IPS DF 4.7 (cell line): Measurements from ENCODE around the gene CIDEC.
"Not testable (repeated sequence)": the region's sequence is repeated elsewhere in the genome, so short reads cannot be mapped to it uniquely, and the experiment has no call there.

ENCODE experiments used
- DNase-seq: peaks from one replicate; pipeline ENCODE4 v3.0.0-alpha.2; 2013; ENCODE audit warnings: low spot score; ENCODE audit errors: extremely low read depth

The CIDEC gene

DNA sequence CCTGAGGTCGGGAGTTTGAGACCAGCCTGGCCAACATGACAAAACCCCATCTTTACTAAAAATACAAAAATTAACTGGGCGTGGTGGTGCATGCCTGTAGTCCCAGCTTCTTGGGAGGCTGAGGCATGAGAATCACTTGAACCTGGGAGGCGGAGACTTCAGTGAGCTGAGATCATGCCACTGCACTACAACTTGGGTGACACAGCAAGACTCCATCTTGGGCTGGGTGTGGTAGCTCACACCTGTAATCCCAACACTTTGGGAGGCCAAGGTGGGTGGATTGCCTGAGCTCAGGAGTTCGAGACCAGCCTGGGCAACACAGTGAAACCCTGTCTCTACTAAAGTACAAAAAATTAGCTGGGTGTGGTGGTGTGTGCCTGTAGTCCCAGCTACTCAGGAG, 3.8 kb downstream of the CIDEC start:
- DNase-seq = not testable (repeated sequence)

GRCh38 chr3:9875448-9875847, 4.6 kb downstream of the CIDEC start:
- DNase-seq = no peak

- DNase-seq = not testable (repeated sequence)
Measured at GRCh38 chr3:9872067-9872466, 8.0 kb downstream of the CIDEC start.

DNA sequence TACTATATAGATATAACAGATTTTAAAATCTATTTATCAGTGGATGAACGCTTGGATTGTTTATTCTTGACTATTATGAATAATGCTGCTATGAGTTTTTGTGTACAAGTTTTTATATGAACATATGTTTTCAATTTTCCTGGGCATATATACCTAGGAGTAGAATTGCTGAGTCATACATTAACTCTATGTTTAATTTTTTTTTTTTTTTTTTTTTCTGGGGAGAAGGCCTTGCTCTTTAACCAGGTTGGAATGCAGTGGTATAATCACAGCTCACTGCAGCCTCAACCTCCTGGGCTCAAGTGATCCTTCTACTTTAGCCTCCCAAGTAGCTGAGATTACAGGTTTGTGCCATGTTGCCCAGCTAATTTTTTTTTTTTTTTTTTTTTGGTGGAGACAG, 9.1 kb downstream of the CIDEC start:
- no peak for DNase-seq

- DNase-seq = no peak
Measured at GRCh38 chr3:9869955-9870354, 10.1 kb downstream of the CIDEC start.

- no peak for DNase-seq
Measured at GRCh38 chr3:9867106-9867505, 12.9 kb downstream of the CIDEC start.

DNA sequence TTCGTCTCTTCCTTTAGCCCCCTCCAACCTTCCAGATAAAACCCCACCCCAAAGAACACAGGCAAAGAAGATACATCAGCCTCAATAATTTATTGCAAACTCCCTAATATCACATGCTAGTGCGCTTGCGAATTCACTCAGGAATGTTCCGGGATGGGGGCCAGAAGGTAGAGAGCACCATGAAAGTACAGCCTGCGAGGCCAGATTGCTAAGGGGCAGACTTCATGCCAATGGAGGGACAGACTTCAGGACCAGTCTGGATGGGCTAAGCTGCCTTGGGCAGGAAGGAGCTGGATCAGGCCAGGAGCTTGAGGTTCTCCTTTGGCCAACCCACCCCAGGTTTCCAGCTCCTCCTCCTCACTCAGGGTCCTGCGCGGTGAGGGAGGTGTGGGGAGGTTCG, 13.4 kb downstream of the CIDEC start:
- no peak for DNase-seq

- DNase-seq = not testable (repeated sequence)
Measured at GRCh38 chr3:9865125-9865637, 14.9 kb downstream of the CIDEC start.

DNA sequence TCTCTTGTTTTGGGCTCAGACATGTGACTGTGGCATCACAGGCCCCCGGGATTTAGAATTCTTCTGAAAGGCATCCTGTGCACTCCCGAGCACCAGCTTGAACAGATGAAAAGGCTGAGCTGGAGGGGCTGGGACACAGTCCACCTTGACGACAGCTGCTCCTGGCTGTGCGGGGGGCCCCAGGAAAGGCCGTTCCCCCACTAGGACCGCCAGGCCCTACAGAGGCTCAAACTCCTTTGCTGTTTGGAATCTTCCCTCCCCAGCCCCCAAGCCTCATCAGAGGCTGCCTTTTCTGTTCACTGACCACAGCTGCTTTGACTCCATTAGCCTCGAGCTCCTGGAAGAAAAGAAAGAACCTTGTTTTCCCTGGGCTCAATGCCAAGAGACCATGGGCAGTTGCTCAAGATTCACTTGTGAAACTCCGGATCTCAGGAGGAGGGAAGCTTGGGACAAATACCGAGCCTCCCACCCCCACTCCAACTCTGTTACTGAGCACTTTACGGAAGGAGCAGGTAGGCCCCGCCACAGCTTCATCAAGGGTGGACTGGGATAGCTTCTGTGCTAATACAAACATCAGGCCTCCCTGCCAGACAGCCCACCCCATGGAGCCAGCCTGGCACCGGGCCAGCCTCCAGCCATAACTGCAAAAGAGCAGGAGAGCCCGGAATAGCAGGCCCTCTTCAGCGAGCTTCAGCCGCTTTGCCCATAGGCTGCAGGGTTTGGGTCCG, 15.7 kb downstream of the CIDEC start:
- no peak for DNase-seq

DNA sequence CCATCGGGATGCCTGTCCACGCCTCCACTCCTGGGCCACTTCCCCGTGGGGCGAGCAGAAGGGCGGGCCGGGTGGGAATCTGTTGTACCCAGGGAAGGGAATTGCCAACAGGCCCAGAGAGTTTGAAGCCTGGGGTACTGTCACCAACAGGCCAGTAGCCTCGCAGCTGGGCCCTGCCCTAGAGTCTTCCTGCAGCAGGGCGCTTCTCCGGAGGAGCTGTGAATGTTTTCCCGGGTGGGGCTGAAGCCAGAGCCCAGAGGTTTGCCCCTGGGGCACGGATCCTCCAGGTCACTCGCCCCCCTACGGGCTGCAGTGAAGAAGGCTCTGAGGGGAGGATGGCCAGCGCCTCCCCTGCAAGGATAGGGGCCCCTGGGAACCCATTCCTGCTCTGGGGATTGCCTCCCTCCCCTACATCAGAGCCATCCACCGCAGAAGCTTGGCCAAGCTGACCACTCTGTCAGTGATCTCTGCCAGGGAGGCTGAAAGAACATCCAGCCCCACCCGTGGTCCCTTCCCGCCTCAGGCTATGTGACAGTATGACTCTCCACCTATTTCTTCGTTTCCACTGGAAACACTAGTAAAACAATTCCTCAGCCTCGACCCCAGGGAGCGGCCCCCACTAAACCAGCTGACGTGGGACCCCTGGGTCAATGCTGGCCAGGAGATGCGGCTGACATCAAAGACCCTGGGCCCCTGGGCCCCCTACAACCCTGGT, 16.8 kb downstream of the CIDEC start:
- no peak for DNase-seq

GRCh38 chr3:9862391-9863057, 17.5 kb downstream of the CIDEC start:
- no peak for DNase-seq

DNA sequence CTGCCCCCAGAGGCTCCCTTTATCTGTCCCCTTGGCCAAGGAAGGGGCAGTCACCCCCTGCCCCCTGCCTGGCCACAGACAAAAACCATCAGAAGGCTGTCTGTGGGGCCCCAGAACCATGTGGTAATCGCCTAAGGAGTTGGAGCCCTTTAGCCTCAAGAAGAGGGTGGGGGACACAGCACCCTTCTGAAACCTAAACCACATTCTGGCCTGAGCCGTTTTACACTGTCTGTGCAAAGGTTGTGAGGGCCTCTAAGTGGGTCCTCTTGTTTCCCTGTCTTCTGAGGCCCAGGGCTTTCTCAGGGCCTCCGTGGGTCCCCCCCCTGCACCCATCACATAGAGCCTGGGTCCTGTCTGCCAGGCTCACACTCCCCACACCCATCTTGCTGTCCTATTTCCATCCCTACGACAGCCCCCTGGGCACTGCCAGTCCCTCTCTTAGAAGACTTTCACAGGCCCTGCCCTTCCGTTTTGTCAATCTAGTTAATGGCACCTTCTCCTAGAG, 18.4 kb downstream of the CIDEC start:
- no peak for DNase-seq

- no peak for DNase-seq
Measured at GRCh38 chr3:9861201-9861600, 18.9 kb downstream of the CIDEC start.

- no peak for DNase-seq
Measured at GRCh38 chr3:9859530-9860025, 20.5 kb downstream of the CIDEC start.

DNA sequence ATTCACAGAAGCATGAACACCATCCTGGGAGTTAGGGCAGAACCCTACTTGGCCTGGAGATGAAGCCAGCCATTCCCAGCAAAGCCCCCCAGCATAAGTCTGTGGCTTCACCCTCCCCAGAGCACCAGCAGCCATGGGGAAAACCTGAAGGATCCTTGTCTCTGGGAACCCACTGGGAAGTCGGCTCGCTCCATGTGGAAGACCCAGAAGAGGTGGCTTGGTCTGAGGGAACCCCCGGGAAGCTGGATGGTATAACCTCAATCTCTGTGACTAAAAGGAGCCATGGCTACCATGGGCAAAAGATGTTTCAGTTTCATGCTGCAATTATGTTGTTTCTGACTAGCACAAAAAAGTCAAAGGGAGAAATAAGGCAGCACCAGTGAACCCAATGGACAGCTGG, 24.5 kb downstream of the CIDEC start:
- no peak for DNase-seq

- DNase-seq = not testable (repeated sequence)
Measured at GRCh38 chr3:9854291-9854940, 25.6 kb downstream of the CIDEC start.

- no peak for DNase-seq
Measured at GRCh38 chr3:9852528-9852927, 27.5 kb downstream of the CIDEC start.

- not testable (repeated sequence) for DNase-seq
Measured at GRCh38 chr3:9851926-9852325, 28.1 kb downstream of the CIDEC start.

DNA sequence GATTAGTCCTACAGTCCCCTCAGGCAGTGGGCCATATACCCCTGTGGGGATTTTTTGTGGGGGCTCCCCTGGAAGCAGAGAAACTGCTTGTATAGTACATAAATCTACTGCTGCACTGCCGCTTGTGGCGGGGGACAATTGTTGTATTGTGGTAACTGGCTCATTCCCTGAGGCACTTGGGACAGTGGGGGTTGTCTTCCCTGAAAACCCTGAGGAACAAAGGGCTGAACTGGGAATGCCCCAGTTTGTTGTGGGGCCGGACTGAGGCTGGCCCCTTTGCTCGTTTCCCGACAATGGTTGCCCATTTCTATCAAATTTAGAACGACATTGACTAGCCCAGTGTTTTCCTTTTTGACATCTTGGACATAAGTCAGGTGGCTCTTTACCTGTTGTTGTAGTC, 28.7 kb downstream of the CIDEC start:
- DNase-seq = not testable (repeated sequence)

DNA sequence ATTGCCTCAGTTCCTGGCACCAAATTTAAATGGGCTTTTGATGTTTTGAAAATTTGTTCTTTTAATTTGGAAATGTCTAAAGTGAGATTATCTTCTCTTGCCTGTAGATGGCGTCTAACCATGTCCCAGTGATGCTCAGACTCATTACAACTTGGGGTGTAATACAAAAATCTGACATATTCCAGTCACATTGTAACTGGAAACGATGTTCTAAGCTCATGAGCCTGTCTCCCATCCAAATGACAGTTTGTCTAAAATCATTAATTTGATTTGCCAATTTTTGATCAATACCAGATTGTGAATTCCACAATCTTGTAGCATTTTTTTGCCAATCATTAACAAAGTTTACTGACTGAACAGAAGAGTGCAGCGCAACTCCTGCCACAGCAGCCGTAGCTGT, 31.2 kb downstream of the CIDEC start:
- not testable (repeated sequence) for DNase-seq

GRCh38 chr3:9847870-9848269, 32.2 kb downstream of the CIDEC start:
- DNase-seq = not testable (repeated sequence)
